Pancreas (tissue), 10 donors: ENCODE measurements around the gene KIFC3. TPM values are rescaled to one million over a fixed set of nuclear protein-coding genes. Genes with fewer than 3 reads are reported as not detected.

Source experiments
- ATAC-seq, 4 donors: fragments of 200-7000 bp; cut with Tn5 transposase; one replicate each; pipeline versions ENCODE4 v1.8.0 to v1.9.1; 2020; ENCODE audit warnings: mild to moderate bottlenecking in 4 of 4, moderate library complexity in 4 of 4
- DNase-seq, 6 donors: peaks; one replicate each; pipeline ENCODE4 v3.0.0-alpha.2; 2020
- FAIRE-seq: peaks from 2 replicates; lab custom pipeline; 2012; peaks lifted over from hg19 to GRCh38; lab: Jason Lieb, UNC
- H3K27ac ChIP-seq, 4 donors: fragments of 200-600 bp; sonication (generic); 1 replicate in 3 of 4; 2 replicates in 1 of 4; pipeline versions ENCODE4 v1.5.0 to v1.8.0; 2020
- H3K27me3 ChIP-seq, 4 donors: fragments of 200-600 bp; one replicate each; pipeline ENCODE4 v1.8.0; 2021
- H3K36me3 ChIP-seq, 3 donors: fragments of 200-600 bp; sonication (generic) in 1 of 3; one replicate each; pipeline versions ENCODE4 v1.5.0 to v1.8.0; 2020 to 2021
- H3K4me1 ChIP-seq, 3 donors: fragments of 200-600 bp; one replicate each; pipeline ENCODE4 v1.8.0; 2021
- H3K4me3 ChIP-seq, 4 donors: fragments of 200-600 bp; sonication (generic) in 2 of 4; one replicate each; pipeline versions ENCODE4 v1.5.0 to v1.8.0; 2020 to 2021
- H3K9me3 ChIP-seq, 4 donors: fragments of 200-600 bp; one replicate each; pipeline ENCODE4 v1.8.0; 2021
- WGBS, 2 donors: extraction: QIAGEN DNeasy Blood & Tissue Kit; methylation state at CpG; one replicate each; pipeline ENCODE4 v1.1.7; 2013; 5-methylcytosine and 5-hydroxymethylcytosine counted together
- intact Hi-C, 3 donors: fragments of 100-400 bp; cut with DNase I; formaldehyde crosslinking; loops; one replicate each; pipeline versions ENCODE4 v1.11.1 to v1.14.2; 2022
- polyA plus RNA-seq, 2 donors: library from polyadenylated mRNA; stranded (reverse); fragments of 200-250 nt; gene quantifications; one replicate each; pipeline ENCODE4 v1.2.3, GENCODE V29; 2013
- total RNA-seq, 6 donors: library from RNA; stranded (reverse); fragmentation: NEBNext Ultra II Directional in 4 of 6; extraction: Animal tissue kit (Norgen Biotek cat#: 25700) in 4 of 6; gene quantifications; one replicate each; pipeline versions ENCODE4 v1.2.1 to v1.2.4, GENCODE V29; 2021 to 2023
- TF ChIP-seq, protein P1 (sequence below), 4 donors: fragments of 200-600 bp; sonication (generic) in 3 of 4; IDR thresholded peaks; one replicate each; pipeline versions ENCODE4 v1.5.0 to v1.8.0; 2021; ENCODE audit warnings: antibody characterized with exemption in 4 of 4
- donor health status: healthy with polysubstance abuse.
- donor health status: DM: no; HTN: no; CAD: no; lungs with moderate emphysema.
- donor health status: DM: no; HTN: no; CAD: no.
- donor health status: control.
- donor health status: control.
- donor health status: Bipolar disorder and iron deficiency.
- donor health status: DM: yes; HTN: yes; CAD: no.
- donor health status: DM: no; HTN: no; CAD: no.
- donor health status: DM: no; HTN: no; CAD: no.
- donor health status: DM: yes; HTN: yes; CAD: no.

The KIFC3 gene
- total and polyA plus RNA-seq, 8 donors: 33.8 to 284 (median 61.1) TPM

DNA sequence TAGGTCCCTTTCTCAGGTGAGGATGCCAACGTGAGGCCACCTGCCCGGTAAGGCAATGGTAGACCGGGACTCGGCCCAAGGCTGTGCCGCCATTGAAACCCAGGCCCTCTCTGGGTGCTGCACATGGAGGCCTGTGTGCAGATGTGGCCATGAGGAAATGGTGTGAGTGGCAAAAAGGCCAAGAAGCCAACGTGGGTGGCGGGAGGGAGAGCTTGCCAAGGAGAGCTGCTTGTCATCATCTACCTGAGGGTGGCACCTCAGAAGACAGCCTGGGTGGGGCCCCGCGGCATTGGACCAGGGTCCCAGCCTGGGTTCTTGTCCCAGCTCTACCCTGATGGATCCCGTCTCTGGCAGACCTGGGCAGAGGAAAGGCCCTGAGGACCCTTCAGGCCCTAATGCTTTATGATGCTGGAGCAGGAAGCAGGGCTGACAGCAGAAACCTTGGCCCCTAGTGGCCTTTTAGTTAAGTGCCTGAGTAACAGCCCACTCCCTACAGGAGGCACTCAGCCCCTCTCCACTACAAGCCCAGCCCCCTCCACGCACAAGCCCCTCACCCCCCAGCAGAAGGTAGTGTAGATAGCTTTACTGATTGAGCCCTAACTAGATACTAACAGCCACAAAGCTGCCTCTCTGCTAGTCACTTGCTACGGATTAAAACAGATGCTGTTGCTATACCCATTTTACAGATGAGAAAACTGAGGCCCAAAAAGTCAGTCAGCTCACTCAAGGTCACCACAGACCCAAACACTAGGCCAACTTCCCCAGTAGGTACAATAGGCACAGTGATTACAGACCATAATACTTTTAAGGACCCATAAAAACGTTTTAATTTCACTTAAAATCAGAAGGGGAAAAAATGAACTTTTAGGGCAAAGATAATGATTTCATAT, 26.2 kb upstream of the KIFC3 start:
- no peaks in the 10 kb centered on the region for H3K9me3 ChIP-seq
- no peaks in the 10 kb centered on the region for H3K27me3 ChIP-seq
- ATAC-seq (no peak), FAIRE-seq (no peak), DNase-seq (peak in 1 of 6 donors; percentile 55)
- WGBS, 2 donors: 74 to 79% methylated on average over 13 of the region's 13 CpGs
- TF ChIP-seq, protein P1, sequence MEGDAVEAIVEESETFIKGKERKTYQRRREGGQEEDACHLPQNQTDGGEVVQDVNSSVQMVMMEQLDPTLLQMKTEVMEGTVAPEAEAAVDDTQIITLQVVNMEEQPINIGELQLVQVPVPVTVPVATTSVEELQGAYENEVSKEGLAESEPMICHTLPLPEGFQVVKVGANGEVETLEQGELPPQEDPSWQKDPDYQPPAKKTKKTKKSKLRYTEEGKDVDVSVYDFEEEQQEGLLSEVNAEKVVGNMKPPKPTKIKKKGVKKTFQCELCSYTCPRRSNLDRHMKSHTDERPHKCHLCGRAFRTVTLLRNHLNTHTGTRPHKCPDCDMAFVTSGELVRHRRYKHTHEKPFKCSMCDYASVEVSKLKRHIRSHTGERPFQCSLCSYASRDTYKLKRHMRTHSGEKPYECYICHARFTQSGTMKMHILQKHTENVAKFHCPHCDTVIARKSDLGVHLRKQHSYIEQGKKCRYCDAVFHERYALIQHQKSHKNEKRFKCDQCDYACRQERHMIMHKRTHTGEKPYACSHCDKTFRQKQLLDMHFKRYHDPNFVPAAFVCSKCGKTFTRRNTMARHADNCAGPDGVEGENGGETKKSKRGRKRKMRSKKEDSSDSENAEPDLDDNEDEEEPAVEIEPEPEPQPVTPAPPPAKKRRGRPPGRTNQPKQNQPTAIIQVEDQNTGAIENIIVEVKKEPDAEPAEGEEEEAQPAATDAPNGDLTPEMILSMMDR (IDR thresholded peaks at IDR 0.05): no peak
- intact Hi-C loops: no loop called here
- H3K27ac ChIP-seq: peak overlapping the region in 2 of 4 donors; percentile 72 to 74
- H3K4me1 ChIP-seq: peaks cover 16 to 43% (median 24%) of the 10 kb centered on the region in 3 donors
- H3K4me3 ChIP-seq: no peak overlapping the region
- no peaks in the 10 kb centered on the region for H3K36me3 ChIP-seq

DNA sequence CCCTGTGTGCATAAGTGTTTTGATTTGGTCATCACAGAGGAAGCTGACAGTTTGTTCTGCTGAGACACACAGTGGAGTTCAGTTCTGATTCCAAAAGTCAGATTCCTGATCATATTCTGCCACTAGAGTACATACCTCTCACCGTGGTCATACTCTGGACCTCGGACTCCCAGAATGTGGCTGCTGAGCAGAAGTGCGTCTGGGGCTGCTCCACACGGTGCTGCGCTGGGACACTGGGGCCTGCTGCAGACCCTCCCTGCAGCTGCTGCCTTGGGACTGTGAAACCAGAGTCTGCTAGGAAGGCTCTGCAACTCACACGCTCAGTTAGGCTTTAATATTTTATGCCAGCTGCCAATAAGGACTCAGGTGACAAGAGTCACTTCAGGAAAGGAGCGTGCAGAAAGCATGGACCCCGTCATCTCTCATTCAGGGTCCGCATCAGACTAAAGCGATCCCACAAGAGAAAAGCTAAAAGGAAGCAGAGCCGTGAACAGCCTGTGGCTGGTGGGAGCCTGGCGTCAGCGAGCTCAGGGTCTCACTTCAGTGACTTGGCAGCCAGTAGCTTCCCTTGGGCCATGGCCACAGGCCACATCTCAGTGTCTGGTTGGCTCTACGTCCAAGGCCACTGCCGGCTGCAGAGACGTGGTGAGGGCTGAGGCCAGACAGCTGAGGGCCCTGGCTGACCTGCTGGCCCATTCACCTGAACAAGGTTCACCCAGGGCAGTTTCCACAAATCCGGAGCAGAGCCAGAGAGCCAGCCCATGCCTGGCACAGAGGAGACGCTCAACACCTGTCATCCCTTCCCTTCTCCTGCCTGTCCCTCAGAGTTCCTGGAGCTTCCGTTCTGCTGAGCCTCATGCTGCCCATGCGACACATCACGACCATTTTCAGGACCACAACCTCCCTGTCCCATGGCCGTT, 24.7 kb upstream of the KIFC3 start:
- peak overlapping the region; percentile 17 to 74 (median 68) for H3K27ac ChIP-seq
- no peak overlapping the region for H3K4me3 ChIP-seq
- TF ChIP-seq, protein P1 (IDR thresholded peaks at IDR 0.05): no peak
- H3K27me3 ChIP-seq: no peaks in the 10 kb centered on the region
- FAIRE-seq (no peak), DNase-seq (peak; percentile 69 to 90 (median 82)), ATAC-seq (peak; percentile 78 to 88 (median 84))
- 22 to 24% methylated on average over 22 of the region's 22 CpGs for WGBS, 2 donors
- intact Hi-C loops: no loop called here
- peaks cover 29 to 55% (median 29%) of the 10 kb centered on the region in 3 donors for H3K4me1 ChIP-seq
- no peaks in the 10 kb centered on the region for H3K36me3 ChIP-seq
- H3K9me3 ChIP-seq: no peaks in the 10 kb centered on the region

DNA sequence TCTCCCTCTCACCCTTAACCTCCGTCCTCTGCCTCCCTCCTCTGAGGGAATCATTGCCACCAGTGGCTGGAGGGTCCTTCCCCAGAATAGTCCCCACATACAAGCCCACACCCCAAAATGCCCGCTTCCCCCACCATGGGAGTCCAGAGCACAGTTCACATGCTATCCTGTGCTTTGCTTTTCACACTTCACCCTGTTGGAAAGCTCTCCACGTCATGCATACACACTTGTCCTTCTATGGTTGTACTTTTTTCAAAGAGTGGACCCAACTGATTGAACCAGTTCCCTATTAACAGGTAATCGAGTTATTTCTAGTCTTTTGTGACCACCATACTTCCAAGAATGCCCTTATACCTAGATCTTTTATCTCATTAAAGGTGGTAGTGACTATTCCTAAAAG, 23.8 kb upstream of the KIFC3 start:
- H3K27ac ChIP-seq: no peak overlapping the region
- WGBS, 2 donors: 59 to 79% methylated on average over 4 of the region's 4 CpGs
- DNase-seq: peak in 1 of 6 donors; percentile 6
- H3K4me3 ChIP-seq: no peak overlapping the region
- intact Hi-C loops: no loop called here
- TF ChIP-seq, protein P1 (IDR thresholded peaks at IDR 0.05): no peak
- no peak for FAIRE-seq
- H3K27me3 ChIP-seq: no peaks in the 10 kb centered on the region
- no peak for ATAC-seq
- peaks cover 29 to 64% (median 29%) of the 10 kb centered on the region in 3 donors for H3K4me1 ChIP-seq
- H3K9me3 ChIP-seq: no peaks in the 10 kb centered on the region
- no peaks in the 10 kb centered on the region for H3K36me3 ChIP-seq

DNA sequence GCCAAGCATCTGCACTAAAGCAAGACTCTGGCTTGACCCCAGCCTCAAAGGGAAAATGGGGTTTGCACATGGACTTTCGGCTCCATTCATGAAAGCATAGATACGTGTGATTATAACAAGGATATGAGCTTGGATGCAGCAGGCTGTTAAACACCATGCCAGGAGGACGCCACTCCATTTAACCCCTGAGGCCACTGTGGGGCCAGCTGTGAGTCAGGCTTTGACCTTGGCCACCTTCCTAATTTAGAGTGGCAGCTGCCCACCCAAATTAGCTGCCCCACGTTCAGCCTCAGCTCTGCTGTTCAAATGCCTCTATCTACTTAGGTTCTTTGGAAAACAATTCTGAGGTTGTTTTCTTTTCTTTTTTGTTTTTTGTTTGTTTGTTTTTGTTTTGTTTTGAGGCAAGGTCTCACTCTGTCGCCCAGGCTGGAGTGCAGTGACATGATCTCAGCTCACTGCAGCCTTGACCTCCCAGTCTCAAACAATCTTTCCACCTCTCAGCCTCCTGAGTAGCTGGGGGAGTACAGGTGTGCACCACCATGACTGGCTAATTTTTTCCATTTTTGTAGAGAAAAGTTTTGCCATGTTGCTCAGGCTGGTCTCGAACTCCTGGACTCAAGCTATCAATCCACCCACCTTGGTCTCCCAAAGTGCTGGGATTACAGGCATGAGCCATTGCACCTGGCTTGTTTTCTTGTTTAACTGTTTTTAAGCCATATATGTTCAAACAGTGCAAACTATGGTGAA, 23.2 kb upstream of the KIFC3 start:
- Histone ChIP-seq H3K36me3 (no peaks in the 10 kb centered on the region), H3K4me1 (peaks cover 29 to 69% (median 29%) of the 10 kb centered on the region in 3 donors), H3K27ac (no peak overlapping the region), H3K9me3 (no peaks in the 10 kb centered on the region), H3K27me3 (no peaks in the 10 kb centered on the region), H3K4me3 (no peak overlapping the region)
- peak in 1 of 6 donors; percentile 5 for DNase-seq
- ATAC-seq: no peak
- TF ChIP-seq, protein P1 (IDR thresholded peaks at IDR 0.05): no peak
- no peak for FAIRE-seq
- 64 to 73% methylated on average over 6 of the region's 6 CpGs for WGBS, 2 donors
- intact Hi-C loops: no loop called here
